Cardiac muscle cell (in vitro differentiated cells and primary cell): ENCODE data around the gene GRIA1. TPM values are rescaled to one million over a fixed set of nuclear protein-coding genes. Genes with fewer than 3 reads are reported as not detected.
A peak's percentile ranks its signal among the peaks of the same experiment; 100 is the strongest.

Experiments
- DNase-seq, 2 donors: peaks; one replicate each; pipeline versions ENCODE4 v3.0.0 to v3.0.0-alpha.2; 2010 to 2017; ENCODE audit warnings: low read depth in 1 of 2, low spot score in 1 of 2
- H3K27ac ChIP-seq: fragments of 200-600 bp; sonication (generic); 2 replicates; pipeline ENCODE4 v1.5.1; 2016
- H3K27me3 ChIP-seq: fragments of 200-600 bp; sonication (generic); 2 replicates; pipeline ENCODE4 v1.6.0; 2016; ENCODE audit warnings: control low read depth
- H3K36me3 ChIP-seq: fragments of 200-600 bp; sonication (generic); 2 replicates; pipeline ENCODE4 v1.5.1; 2016; ENCODE audit warnings: control low read depth
- H3K4me1 ChIP-seq: fragments of 200-600 bp; sonication (generic); 2 replicates; pipeline ENCODE4 v1.8.1; 2017; ENCODE audit warnings: low read depth, mild to moderate bottlenecking, mixed run types
- H3K4me3 ChIP-seq: fragments of 200-600 bp; sonication (generic); 2 replicates; pipeline ENCODE4 v1.5.1; 2016; ENCODE audit warnings: mild to moderate bottlenecking
- H3K9me3 ChIP-seq: fragments of 200-600 bp; sonication (generic); 2 replicates; pipeline ENCODE4 v1.5.1; 2017; ENCODE audit warnings: low read depth, mild to moderate bottlenecking, control low read depth
- polyA plus RNA-seq: library from polyadenylated mRNA; unstranded; fragments of >200 nt; fragmentation: Nextera tagmentation; extraction: Ambion mirVana; gene quantifications from 2 replicates; pipeline ENCODE4 v1.2.1, GENCODE V29; 2016
- total RNA-seq: library from RNA; depleted of rRNA; stranded (reverse); fragments of >200 nt; gene quantifications from 2 replicates; pipeline ENCODE4 v1.2.3, GENCODE V29; 2016
- TF ChIP-seq, protein P1 (sequence below): IDR thresholded peaks from 2 replicates; pipeline ENCODE4 v1.5.1; 2012; ENCODE audit warnings: low read depth, mild to moderate bottlenecking, low read length

Gene GRIA1
- total and polyA plus RNA-seq, 2 experiments from 2014 or later: 1.6 to 2.3 TPM

GRCh38 chr5:153467546-153467945 lies 22.9 kb upstream of the GRIA1 start:
- H3K4me1 ChIP-seq: no peaks in the 10 kb centered on the region
- no peaks in the 10 kb centered on the region for H3K27me3 ChIP-seq

GRCh38 chr5:153469423-153469822 lies 21.0 kb upstream of the GRIA1 start:
- Histone ChIP-seq H3K4me3 (no peak overlapping the region), H3K36me3 (no peaks in the 10 kb centered on the region), H3K4me1 (no peaks in the 10 kb centered on the region), H3K27me3 (no peaks in the 10 kb centered on the region), H3K27ac (no peak overlapping the region), H3K9me3 (no peaks in the 10 kb centered on the region)
- DNase-seq: no peak
- TF ChIP-seq, protein P1, sequence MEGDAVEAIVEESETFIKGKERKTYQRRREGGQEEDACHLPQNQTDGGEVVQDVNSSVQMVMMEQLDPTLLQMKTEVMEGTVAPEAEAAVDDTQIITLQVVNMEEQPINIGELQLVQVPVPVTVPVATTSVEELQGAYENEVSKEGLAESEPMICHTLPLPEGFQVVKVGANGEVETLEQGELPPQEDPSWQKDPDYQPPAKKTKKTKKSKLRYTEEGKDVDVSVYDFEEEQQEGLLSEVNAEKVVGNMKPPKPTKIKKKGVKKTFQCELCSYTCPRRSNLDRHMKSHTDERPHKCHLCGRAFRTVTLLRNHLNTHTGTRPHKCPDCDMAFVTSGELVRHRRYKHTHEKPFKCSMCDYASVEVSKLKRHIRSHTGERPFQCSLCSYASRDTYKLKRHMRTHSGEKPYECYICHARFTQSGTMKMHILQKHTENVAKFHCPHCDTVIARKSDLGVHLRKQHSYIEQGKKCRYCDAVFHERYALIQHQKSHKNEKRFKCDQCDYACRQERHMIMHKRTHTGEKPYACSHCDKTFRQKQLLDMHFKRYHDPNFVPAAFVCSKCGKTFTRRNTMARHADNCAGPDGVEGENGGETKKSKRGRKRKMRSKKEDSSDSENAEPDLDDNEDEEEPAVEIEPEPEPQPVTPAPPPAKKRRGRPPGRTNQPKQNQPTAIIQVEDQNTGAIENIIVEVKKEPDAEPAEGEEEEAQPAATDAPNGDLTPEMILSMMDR: no peak

More at GRCh38 chr5:153467546-153467945, 22.9 kb upstream of the GRIA1 start:
- no peak overlapping the region for H3K27ac ChIP-seq
- TF ChIP-seq, protein P1: no peak
- no peak overlapping the region for H3K4me3 ChIP-seq
- H3K36me3 ChIP-seq: no peaks in the 10 kb centered on the region
- no peak for DNase-seq
- H3K9me3 ChIP-seq: no peaks in the 10 kb centered on the region

- TF ChIP-seq, protein P1: no peak
- no peak for DNase-seq
- Histone ChIP-seq H3K4me3 (no peak overlapping the region), H3K36me3 (no peaks in the 10 kb centered on the region), H3K27ac (no peak overlapping the region), H3K9me3 (no peaks in the 10 kb centered on the region), H3K27me3 (no peaks in the 10 kb centered on the region), H3K4me1 (no peaks in the 10 kb centered on the region)
These were observed 19.7 kb upstream of the GRIA1 start for GRCh38 chr5:153470736-153471135.

DNA sequence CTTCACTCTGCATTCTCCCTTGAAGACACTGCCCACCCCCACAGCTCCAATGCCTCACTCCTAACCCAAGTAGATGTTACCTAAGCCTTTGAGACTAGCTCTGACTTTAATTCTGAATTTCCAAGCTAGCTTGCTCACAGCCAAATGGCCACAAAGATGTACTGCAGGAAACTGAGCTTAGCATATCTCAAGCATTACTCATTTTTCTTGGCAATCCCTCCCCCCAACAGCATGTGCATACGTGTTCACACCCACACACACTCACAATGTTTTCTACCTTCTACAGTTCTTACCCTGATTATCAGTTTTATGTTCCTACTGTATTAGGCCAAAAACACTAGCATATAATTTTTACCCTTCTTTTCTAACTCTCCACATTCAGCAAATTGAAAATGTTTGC lies 13.7 kb upstream of the GRIA1 start:
- Histone ChIP-seq H3K4me3 (no peak overlapping the region), H3K9me3 (no peaks in the 10 kb centered on the region), H3K36me3 (no peaks in the 10 kb centered on the region), H3K27ac (no peak overlapping the region), H3K4me1 (no peaks in the 10 kb centered on the region), H3K27me3 (no peaks in the 10 kb centered on the region)
- TF ChIP-seq, protein P1: peak; percentile 18
- peak in 1 of 2 donors; percentile 83 for DNase-seq

DNA sequence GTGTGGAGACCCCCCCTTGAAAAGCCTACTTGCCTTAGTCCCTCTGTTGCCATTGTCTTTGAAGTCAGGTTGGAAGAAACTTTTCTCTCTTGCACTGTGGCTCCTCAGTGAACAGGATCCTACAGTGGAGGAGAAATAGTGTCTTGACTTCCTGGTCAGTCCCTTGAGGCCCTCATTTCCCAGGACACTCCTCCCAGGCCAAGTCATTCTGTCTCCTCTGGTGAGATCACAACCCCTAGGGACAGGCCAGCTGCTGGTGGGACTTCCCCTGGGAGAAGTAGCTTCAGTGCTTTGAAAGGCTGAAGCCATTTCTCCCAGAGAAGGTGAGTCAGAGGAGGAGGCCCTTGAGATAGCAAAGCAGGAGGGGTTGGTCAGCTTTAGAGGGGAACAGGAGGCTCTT lies 10.1 kb upstream of the GRIA1 start:
- no peak for DNase-seq
- H3K27me3 ChIP-seq: peaks cover 4% of the 10 kb centered on the region
- TF ChIP-seq, protein P1: no peak
- H3K4me1 ChIP-seq: no peaks in the 10 kb centered on the region
- H3K9me3 ChIP-seq: no peaks in the 10 kb centered on the region
- H3K4me3 ChIP-seq: no peak overlapping the region
- no peaks in the 10 kb centered on the region for H3K36me3 ChIP-seq
- no peak overlapping the region for H3K27ac ChIP-seq

DNA sequence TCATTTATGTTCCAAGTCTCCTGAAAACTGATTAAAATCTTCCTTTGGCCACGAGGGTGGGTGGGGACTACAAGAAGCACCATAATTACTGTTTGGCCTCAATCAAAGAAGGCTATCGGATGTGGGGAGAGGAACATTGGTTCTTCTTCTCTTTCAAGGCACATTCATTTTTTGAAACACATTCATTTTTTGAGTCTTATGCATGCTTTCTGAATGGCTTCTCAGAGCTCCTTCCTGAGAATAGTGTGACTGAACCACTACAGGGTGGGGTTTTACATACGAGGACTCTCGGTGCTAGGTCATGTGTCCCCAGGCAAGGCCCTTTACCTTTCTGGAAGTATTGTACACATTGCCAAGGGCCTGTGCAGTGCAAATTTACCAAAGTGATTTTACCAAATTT lies 7.0 kb upstream of the GRIA1 start:
- Histone ChIP-seq H3K27me3 (peaks cover 4% of the 10 kb centered on the region), H3K27ac (no peak overlapping the region), H3K36me3 (no peaks in the 10 kb centered on the region), H3K4me3 (no peak overlapping the region), H3K4me1 (no peaks in the 10 kb centered on the region), H3K9me3 (no peaks in the 10 kb centered on the region)
- DNase-seq: no peak
- TF ChIP-seq, protein P1: no peak
